Measurements from ENCODE around the gene TGFBR3. TPM values are rescaled to one million over a fixed set of nuclear protein-coding genes. Genes with fewer than 3 reads are reported as not detected.

TGFBR3 gene
- total RNA-seq, 1 donor from 2014 or later, result 2.5 TPM

DNA sequence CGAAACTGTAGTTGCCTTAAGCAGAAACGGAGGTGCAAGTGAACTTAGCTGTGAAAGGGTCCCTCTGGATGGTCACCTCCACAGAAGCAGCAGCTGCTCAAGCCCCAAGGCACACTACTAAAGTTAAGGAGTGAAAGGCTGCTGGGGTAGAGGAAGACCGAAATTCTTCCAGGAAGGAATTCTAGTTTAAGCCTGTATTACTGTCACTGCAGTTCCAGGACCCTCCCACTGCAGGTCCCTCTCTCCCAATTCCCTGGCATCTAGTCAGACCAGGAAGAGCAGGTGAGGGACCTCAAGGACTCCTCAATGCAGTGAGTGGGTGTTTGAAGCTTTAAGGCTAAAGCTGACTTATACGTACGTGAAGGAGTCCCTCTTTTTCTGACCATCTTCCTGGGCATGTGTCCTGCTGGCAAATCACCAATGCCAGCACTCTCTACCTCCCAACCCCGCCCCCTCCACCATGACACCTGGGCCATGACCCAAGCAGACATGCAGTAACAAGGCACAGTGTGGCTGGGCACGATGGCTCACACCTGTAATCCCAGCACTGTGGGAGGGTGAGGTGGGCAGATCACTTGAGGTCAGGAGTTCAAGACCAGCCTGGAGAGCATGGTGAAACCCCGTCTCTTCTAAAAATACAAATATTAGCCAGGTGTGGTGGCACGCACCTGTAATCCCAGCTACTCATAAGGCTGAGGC, 57.2 kb downstream of the TGFBR3 start:
- Histone ChIP-seq H3K9ac (ENCODE audit: low read length) (no peak overlapping the region), H3K27me3 (ENCODE audit: insufficient read depth, low read length) (no peaks in the 10 kb centered on the region), H3K27ac (ENCODE audit: low read depth, low read length) (no peak overlapping the region), H3K9me3 (ENCODE audit: insufficient read depth, low read depth, low read length) (no peaks in the 10 kb centered on the region), H3K4me2 (ENCODE audit: low read length) (no peak overlapping the region), H3K4me3 (ENCODE audit: insufficient read depth, low read depth, low read length) (no peak overlapping the region), H4K20me1 (ENCODE audit: insufficient read depth, low read length) (no peaks in the 10 kb centered on the region), H3K36me3 (ENCODE audit: insufficient read depth, low read length) (no peaks in the 10 kb centered on the region), H3K4me1 (ENCODE audit: insufficient read depth, low read length) (no peaks in the 10 kb centered on the region), H2AFZ (ENCODE audit: low read depth, low read length) (no peak overlapping the region), H3K79me2 (ENCODE audit: insufficient read depth, low read length) (no peaks in the 10 kb centered on the region)
- Mint-ChIP-seq H3K27me3 (ENCODE audit: low read depth, unreplicated experiment) (peaks cover 21% of the 10 kb centered on the region), H3K27ac (ENCODE audit: unreplicated experiment) (no peak overlapping the region), H3K9me3 (ENCODE audit: unreplicated experiment) (no peaks in the 10 kb centered on the region), H3K4me3 (ENCODE audit: unreplicated experiment) (no peak overlapping the region), H3K36me3 (ENCODE audit: low read depth, unreplicated experiment) (no peaks in the 10 kb centered on the region), H3K4me1 (ENCODE audit: low read depth, unreplicated experiment) (no peaks in the 10 kb centered on the region)
- no peak for TF ChIP-seq EZH2 (IDR thresholded peaks at IDR 0.05; ENCODE audit: insufficient read depth, low read length)
- TF ChIP-seq, protein P1, sequence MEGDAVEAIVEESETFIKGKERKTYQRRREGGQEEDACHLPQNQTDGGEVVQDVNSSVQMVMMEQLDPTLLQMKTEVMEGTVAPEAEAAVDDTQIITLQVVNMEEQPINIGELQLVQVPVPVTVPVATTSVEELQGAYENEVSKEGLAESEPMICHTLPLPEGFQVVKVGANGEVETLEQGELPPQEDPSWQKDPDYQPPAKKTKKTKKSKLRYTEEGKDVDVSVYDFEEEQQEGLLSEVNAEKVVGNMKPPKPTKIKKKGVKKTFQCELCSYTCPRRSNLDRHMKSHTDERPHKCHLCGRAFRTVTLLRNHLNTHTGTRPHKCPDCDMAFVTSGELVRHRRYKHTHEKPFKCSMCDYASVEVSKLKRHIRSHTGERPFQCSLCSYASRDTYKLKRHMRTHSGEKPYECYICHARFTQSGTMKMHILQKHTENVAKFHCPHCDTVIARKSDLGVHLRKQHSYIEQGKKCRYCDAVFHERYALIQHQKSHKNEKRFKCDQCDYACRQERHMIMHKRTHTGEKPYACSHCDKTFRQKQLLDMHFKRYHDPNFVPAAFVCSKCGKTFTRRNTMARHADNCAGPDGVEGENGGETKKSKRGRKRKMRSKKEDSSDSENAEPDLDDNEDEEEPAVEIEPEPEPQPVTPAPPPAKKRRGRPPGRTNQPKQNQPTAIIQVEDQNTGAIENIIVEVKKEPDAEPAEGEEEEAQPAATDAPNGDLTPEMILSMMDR (IDR thresholded peaks at IDR 0.05; ENCODE audit: insufficient read depth, low read depth, low read length), result no peak
- no peak for DNase-seq (ENCODE audit: low read depth)
- no peak for FAIRE-seq

DNA sequence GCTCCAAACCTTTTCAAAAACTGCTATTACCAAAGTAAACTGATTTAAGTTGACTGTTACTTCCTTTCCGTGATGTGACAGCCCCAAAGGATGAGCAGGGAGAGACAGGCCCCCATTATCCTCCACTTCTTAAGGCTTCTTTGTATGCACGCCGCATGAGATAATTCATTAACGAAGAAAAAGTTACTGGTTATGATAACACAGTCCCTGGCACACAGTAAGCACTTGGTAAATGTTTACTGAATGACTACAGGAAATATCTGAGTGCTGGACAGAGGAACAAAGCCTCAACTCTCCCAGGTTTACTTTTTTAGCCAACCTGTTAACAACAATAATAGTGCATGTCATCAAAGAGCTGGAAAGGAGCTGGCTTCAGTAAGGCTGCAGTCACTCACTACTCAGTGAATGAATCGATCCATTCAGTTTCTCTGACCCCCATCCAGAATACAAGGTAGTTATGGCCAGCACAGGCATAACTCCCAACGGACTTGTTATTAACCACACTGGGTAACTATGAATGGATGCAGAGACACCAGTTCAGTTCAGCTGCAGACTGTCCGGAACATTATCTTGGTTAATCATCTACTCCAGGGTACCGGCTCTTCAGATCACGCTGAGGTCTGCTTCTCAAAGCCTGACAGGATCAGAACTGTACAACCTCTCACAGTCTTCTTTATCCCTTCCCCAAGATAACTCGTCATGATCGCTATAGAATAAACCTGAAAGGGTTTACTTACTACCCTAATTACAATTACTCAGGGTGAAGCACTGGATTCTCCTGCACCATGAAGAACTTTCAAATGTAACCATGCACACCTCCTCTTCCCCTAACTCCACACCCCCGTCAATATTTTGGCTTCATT, 58.3 kb downstream of the TGFBR3 start:
- TF ChIP-seq, protein P1 (IDR thresholded peaks at IDR 0.05; ENCODE audit: insufficient read depth, low read depth, low read length), result no peak
- no peak for TF ChIP-seq EZH2 (IDR thresholded peaks at IDR 0.05; ENCODE audit: insufficient read depth, low read length)

More for the DNA sequence above, 58.3 kb downstream of the TGFBR3 start:
- Histone ChIP-seq H4K20me1 (ENCODE audit: insufficient read depth, low read length) (no peaks in the 10 kb centered on the region), H3K9me3 (ENCODE audit: insufficient read depth, low read depth, low read length) (no peaks in the 10 kb centered on the region), H3K36me3 (ENCODE audit: insufficient read depth, low read length) (no peaks in the 10 kb centered on the region), H3K9ac (ENCODE audit: low read length) (no peak overlapping the region), H3K27ac (ENCODE audit: low read depth, low read length) (no peak overlapping the region), H3K79me2 (ENCODE audit: insufficient read depth, low read length) (no peaks in the 10 kb centered on the region), H3K4me1 (ENCODE audit: insufficient read depth, low read length) (no peaks in the 10 kb centered on the region), H3K27me3 (ENCODE audit: insufficient read depth, low read length) (no peaks in the 10 kb centered on the region), H2AFZ (ENCODE audit: low read depth, low read length) (no peak overlapping the region), H3K4me2 (ENCODE audit: low read length) (no peak overlapping the region), H3K4me3 (ENCODE audit: insufficient read depth, low read depth, low read length) (no peak overlapping the region)
- no peak for DNase-seq (ENCODE audit: low read depth)
- H3K9me3 Mint-ChIP-seq (ENCODE audit: unreplicated experiment), result no peaks in the 10 kb centered on the region
- peaks cover 21% of the 10 kb centered on the region for H3K27me3 Mint-ChIP-seq (ENCODE audit: low read depth, unreplicated experiment)
- no peak overlapping the region for H3K4me3 Mint-ChIP-seq (ENCODE audit: unreplicated experiment)
- no peak overlapping the region for H3K27ac Mint-ChIP-seq (ENCODE audit: unreplicated experiment)
- no peaks in the 10 kb centered on the region for H3K36me3 Mint-ChIP-seq (ENCODE audit: low read depth, unreplicated experiment)
- no peak for FAIRE-seq
- no peaks in the 10 kb centered on the region for H3K4me1 Mint-ChIP-seq (ENCODE audit: low read depth, unreplicated experiment)

Measured in astrocyte (in vitro differentiated cells and primary cell).